ENCODE data around the gene LPP. TPM values are rescaled to one million over a fixed set of nuclear protein-coding genes. Genes with fewer than 3 reads are reported as not detected.

Gene LPP
- total RNA-seq, 4 donors from 2014 or later, result 56.0 to 65.7 (median 58.1) TPM

GRCh38 chr3:188848947-188849346 is 695.0 kb downstream of the LPP start:
- in situ Hi-C loops (cut with MboI; ENCODE audit: low sequenced_read_pairs in 4 of 4), result no loop called here
- DNase-seq (no peak), ATAC-seq (no peak)
- Histone ChIP-seq H3K4me3 (no peak overlapping the region), H3K9me3 (no peaks in the 10 kb centered on the region), H3K36me3 (no peaks in the 10 kb centered on the region), H3K27ac (no peak overlapping the region), H3K4me1 (peaks cover 0 to 9% of the 10 kb centered on the region in 2 donors), H3K27me3 (no peaks in the 10 kb centered on the region)
- no peak for TF ChIP-seq POLR2A (IDR thresholded peaks at IDR 0.05)
- TF ChIP-seq, protein P1, sequence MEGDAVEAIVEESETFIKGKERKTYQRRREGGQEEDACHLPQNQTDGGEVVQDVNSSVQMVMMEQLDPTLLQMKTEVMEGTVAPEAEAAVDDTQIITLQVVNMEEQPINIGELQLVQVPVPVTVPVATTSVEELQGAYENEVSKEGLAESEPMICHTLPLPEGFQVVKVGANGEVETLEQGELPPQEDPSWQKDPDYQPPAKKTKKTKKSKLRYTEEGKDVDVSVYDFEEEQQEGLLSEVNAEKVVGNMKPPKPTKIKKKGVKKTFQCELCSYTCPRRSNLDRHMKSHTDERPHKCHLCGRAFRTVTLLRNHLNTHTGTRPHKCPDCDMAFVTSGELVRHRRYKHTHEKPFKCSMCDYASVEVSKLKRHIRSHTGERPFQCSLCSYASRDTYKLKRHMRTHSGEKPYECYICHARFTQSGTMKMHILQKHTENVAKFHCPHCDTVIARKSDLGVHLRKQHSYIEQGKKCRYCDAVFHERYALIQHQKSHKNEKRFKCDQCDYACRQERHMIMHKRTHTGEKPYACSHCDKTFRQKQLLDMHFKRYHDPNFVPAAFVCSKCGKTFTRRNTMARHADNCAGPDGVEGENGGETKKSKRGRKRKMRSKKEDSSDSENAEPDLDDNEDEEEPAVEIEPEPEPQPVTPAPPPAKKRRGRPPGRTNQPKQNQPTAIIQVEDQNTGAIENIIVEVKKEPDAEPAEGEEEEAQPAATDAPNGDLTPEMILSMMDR (IDR thresholded peaks at IDR 0.05 in 4 of 5, conservative IDR thresholded peaks at IDR 0.05 in 1 of 5), result no peak
- intact Hi-C loops (cut with DNase I; ENCODE audit: low total_unique reads), result no loop called here

- DNase-seq (peak; percentile 35 to 72), ATAC-seq (peak; percentile 93 to 96)
- Histone ChIP-seq H3K9me3 (no peaks in the 10 kb centered on the region), H3K27me3 (no peaks in the 10 kb centered on the region), H3K36me3 (no peaks in the 10 kb centered on the region), H3K4me3 (no peak overlapping the region), H3K27ac (peak overlapping the region; percentile 71 to 83 (median 80)), H3K4me1 (peaks cover 11 to 37% of the 10 kb centered on the region in 2 donors)
- TF ChIP-seq, protein P1 (IDR thresholded peaks at IDR 0.05 in 4 of 5, conservative IDR thresholded peaks at IDR 0.05 in 1 of 5), result peak in 1 of 5 experiments; percentile 22
- no peak for TF ChIP-seq POLR2A (IDR thresholded peaks at IDR 0.05)
- intact Hi-C loops (cut with DNase I; ENCODE audit: low total_unique reads), result loop anchor here (1.0 to 2.0 kb wide), 2 partner anchors 93 to 1113 kb away; no protein-coding TSS in a partner anchor
- in situ Hi-C loops (cut with MboI; ENCODE audit: low sequenced_read_pairs in 4 of 4), result no loop called here
Measured at GRCh38 chr3:188853856-188854771, 700.2 kb downstream of the LPP start.

- DNase-seq (peak in 1 of 2 donors; percentile 5), ATAC-seq (peak; percentile 72 to 73)
- intact Hi-C loops (cut with DNase I; ENCODE audit: low total_unique reads) (loop anchor here (1.0 to 2.0 kb wide), 2 partner anchors 93 to 1114 kb away; no protein-coding TSS in a partner anchor), in situ Hi-C loops (cut with MboI; ENCODE audit: low sequenced_read_pairs in 4 of 4) (no loop called here)
- Histone ChIP-seq H3K36me3 (no peaks in the 10 kb centered on the region), H3K4me3 (no peak overlapping the region), H3K4me1 (peaks cover 11 to 40% of the 10 kb centered on the region in 2 donors), H3K9me3 (no peaks in the 10 kb centered on the region), H3K27ac (peak overlapping the region; percentile 71 to 83 (median 80)), H3K27me3 (no peaks in the 10 kb centered on the region)
- no peak for TF ChIP-seq POLR2A (IDR thresholded peaks at IDR 0.05)
- TF ChIP-seq, protein P1 (IDR thresholded peaks at IDR 0.05 in 4 of 5, conservative IDR thresholded peaks at IDR 0.05 in 1 of 5), result no peak
Measured at GRCh38 chr3:188854772-188855149, 700.8 kb downstream of the LPP start.

DNA sequence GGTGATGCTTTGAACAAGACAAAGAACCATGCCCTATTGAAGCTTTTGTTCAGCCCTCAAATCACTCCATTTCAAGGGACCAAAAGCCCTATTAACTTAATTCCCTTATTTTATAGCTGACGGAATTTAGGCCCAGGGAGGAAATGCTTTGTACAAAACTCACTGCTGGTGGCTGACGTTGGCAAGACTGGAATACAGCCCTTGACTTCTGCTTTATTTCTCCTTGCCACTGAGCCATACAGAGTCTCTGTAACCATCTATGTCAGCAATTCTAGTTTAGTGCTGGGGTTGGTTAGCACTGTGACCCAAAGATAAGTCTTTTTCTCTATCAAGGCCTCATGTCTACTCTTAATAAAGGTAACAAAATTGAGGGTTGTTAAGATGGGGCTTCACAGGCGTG is 701.7 kb downstream of the LPP start:
- H3K9me3 ChIP-seq, result no peaks in the 10 kb centered on the region
- no peak for TF ChIP-seq POLR2A (IDR thresholded peaks at IDR 0.05)
- ATAC-seq, result no peak
- intact Hi-C loops (cut with DNase I; ENCODE audit: low total_unique reads) (loop anchor here (2.0 kb wide), 1 partner anchor 1115 kb away; no protein-coding TSS in a partner anchor), in situ Hi-C loops (cut with MboI; ENCODE audit: low sequenced_read_pairs in 4 of 4) (no loop called here)
- no peak for DNase-seq
- no peaks in the 10 kb centered on the region for H3K36me3 ChIP-seq
- peak overlapping the region; percentile 71 to 83 (median 80) for H3K27ac ChIP-seq
- no peaks in the 10 kb centered on the region for H3K27me3 ChIP-seq
- H3K4me3 ChIP-seq, result no peak overlapping the region
- peaks cover 11 to 46% of the 10 kb centered on the region in 2 donors for H3K4me1 ChIP-seq

- Histone ChIP-seq H3K4me3 (no peak overlapping the region), H3K27me3 (no peaks in the 10 kb centered on the region), H3K36me3 (no peaks in the 10 kb centered on the region), H3K4me1 (peaks cover 9 to 33% of the 10 kb centered on the region in 2 donors), H3K27ac (no peak overlapping the region), H3K9me3 (no peaks in the 10 kb centered on the region)
- intact Hi-C loops (cut with DNase I; ENCODE audit: low total_unique reads), result no loop called here
- in situ Hi-C loops (cut with MboI; ENCODE audit: low sequenced_read_pairs in 4 of 4), result no loop called here
- ATAC-seq (peak in 1 of 2 donors; percentile 62), DNase-seq (no peak)
- TF ChIP-seq POLR2A (IDR thresholded peaks at IDR 0.05), result no peak
- TF ChIP-seq, protein P1 (IDR thresholded peaks at IDR 0.05 in 4 of 5, conservative IDR thresholded peaks at IDR 0.05 in 1 of 5), result no peak
Measured at GRCh38 chr3:188860147-188860546, 706.2 kb downstream of the LPP start.

All from gastrocnemius medialis (tissue), 4 donors.